HepG2 (cell line): Measurements from ENCODE around the gene SRP19. TPM values are rescaled to one million over a fixed set of nuclear protein-coding genes. Genes with fewer than 3 reads are reported as not detected.

Experiments used
- HOXA5 ChIP-seq: sonication (generic); formaldehyde crosslinking; IDR thresholded peaks from 2 replicates; pipeline ENCODE4 v1.4.0; 2020; ENCODE audit warnings: missing genetic modification reagents
- JUN ChIP-seq: sonication (generic); formaldehyde crosslinking; IDR thresholded peaks from 2 replicates; pipeline ENCODE4 v1.4.0; 2020; ENCODE audit warnings: mild to moderate bottlenecking, missing genetic modification reagents
- KMT2B ChIP-seq: IDR thresholded peaks from 2 replicates; pipeline ENCODE4 v1.6.1; 2016; ENCODE audit warnings: missing genetic modification reagents, missing compliant biosample characterization
- MED8 ChIP-seq: sonication (generic); formaldehyde crosslinking; IDR thresholded peaks from 2 replicates; pipeline ENCODE4 v1.8.1; 2023; ENCODE audit warnings: mild to moderate bottlenecking, missing genetic modification reagents; ENCODE audit not compliant: insufficient replicate concordance
- NFIB ChIP-seq: sonication (generic); formaldehyde crosslinking; IDR thresholded peaks from 2 replicates; pipeline ENCODE4 v1.9.0; 2021; ENCODE audit warnings: missing genetic modification reagents, mild to moderate bottlenecking, borderline replicate concordance
- PAX8 ChIP-seq: sonication (generic); formaldehyde crosslinking; IDR thresholded peaks from 2 replicates; pipeline ENCODE4 v1.8.0; 2022; ENCODE audit warnings: mild to moderate bottlenecking, missing genetic modification reagents, borderline replicate concordance
- POLR2G ChIP-seq: fragments of 200-400 bp; formaldehyde crosslinking; IDR thresholded peaks from 2 replicates; pipeline ENCODE4 v1.6.1; 2018; ENCODE audit warnings: mild to moderate bottlenecking, low read depth, low read length, moderate library complexity
- RFX5 ChIP-seq: IDR thresholded peaks from 2 replicates; pipeline ENCODE4 v1.6.1; 2011; ENCODE audit warnings: low read depth, low read length, improper control_type of control experiment
- TGIF2 ChIP-seq: IDR thresholded peaks from 2 replicates; pipeline ENCODE4 v1.6.1; 2016; ENCODE audit warnings: control low read depth, missing compliant biosample characterization
- ZNF558 ChIP-seq: sonication (generic); formaldehyde crosslinking; IDR thresholded peaks from 2 replicates; pipeline ENCODE4 v1.9.0; 2022; ENCODE audit warnings: mild to moderate bottlenecking, missing genetic modification reagents, borderline replicate concordance
- ZNF652 ChIP-seq: IDR thresholded peaks from 2 replicates; pipeline ENCODE4 v1.6.1; 2016; ENCODE audit warnings: low read depth, borderline replicate concordance
- ZNF724P ChIP-seq: sonication (generic); formaldehyde crosslinking; IDR thresholded peaks from 2 replicates; pipeline ENCODE4 v1.8.0; 2022; ENCODE audit warnings: missing genetic modification reagents, borderline replicate concordance
- polyA plus RNA-seq, 8 experiments: library from polyadenylated mRNA; depleted of rRNA in 3 of 8; stranded (reverse) in 7 of 8; unstranded in 1 of 8; fragments of >200 nt; fragmentation: Illumina TruSeq in 4 of 8; extraction: Trizol in 4 of 8; gene quantifications; 2 replicates each; pipeline versions ENCODE4 v1.2.1 to v1.2.3, GENCODE V29; 2011 to 2016; ENCODE audit warnings: low read depth in 4 of 8, missing spikeins in 1 of 8, mixed read lengths in 1 of 8; ENCODE audit not compliant: insufficient read depth in 1 of 8
- total RNA-seq, 5 experiments: library from RNA; depleted of rRNA; stranded (reverse); fragments of >200 nt; fragmentation: Illumina TruSeq; extraction: Trizol; gene quantifications; 2 replicates each; pipeline ENCODE4 v1.2.3, GENCODE V29; 2016; ENCODE audit warnings: low read depth in 1 of 5
- TF ChIP-seq, protein P1 (sequence below): sonication (generic); formaldehyde crosslinking; IDR thresholded peaks from 2 replicates; pipeline ENCODE4 v1.5.1; 2020; ENCODE audit warnings: missing genetic modification reagents, mild to moderate bottlenecking, borderline replicate concordance
- TF ChIP-seq, protein P2 (sequence below): sonication (generic); formaldehyde crosslinking; IDR thresholded peaks from 2 replicates; pipeline ENCODE4 v1.4.0; 2020; ENCODE audit warnings: missing genetic modification reagents, mild to moderate bottlenecking, borderline replicate concordance
- TF ChIP-seq, protein P3 (sequence below): sonication (generic); formaldehyde crosslinking; IDR thresholded peaks from 2 replicates; pipeline ENCODE4 v1.8.0; 2022; ENCODE audit warnings: missing genetic modification reagents, mild to moderate bottlenecking, moderate library complexity, borderline replicate concordance
- TF ChIP-seq, protein P4 (sequence below): sonication (generic); formaldehyde crosslinking; IDR thresholded peaks from 2 replicates; pipeline ENCODE4 v1.4.0; 2020; ENCODE audit warnings: missing genetic modification reagents, borderline replicate concordance

The SRP19 gene
- total and polyA plus RNA-seq, 2 of the 13 experiments (the other 11 are each of a cell fraction or from before 2014, with no cell fraction given) = 46.9 to 143 TPM

DNA sequence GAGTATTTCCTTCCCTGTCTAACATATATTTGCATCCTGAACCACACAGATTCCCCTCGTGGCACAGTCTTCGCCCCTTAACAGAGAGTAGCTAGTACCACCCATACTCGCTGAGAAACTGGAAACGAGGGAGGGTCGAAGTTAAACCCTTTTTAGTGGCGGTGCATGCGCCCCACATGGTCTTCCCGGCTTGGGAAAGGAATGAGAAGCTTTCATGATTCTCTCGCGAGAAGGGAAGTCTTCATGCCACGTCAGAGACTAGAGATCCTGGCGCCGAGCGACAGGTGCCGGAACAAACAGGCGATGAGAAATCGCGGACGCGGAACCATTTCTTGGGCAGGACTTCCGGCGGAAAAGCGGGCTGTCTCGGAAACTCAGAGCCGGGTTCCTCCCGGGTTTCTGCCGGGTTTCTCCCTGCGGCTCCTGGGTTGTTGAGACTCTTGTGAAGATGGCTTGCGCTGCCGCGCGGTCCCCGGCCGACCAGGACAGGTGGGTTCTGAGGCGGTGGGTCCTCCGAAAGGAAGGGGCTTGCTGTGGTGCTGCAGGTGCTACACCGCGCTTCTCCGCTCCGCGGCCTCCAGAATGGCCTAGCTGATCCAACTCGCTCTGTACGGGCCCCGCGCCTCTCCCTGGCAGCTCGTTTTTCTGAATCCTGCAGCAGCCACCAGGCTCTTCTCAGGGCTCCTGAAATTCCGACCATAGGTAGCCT lies at the start of gene SRP19 (continued):
- TF ChIP-seq, protein P1, sequence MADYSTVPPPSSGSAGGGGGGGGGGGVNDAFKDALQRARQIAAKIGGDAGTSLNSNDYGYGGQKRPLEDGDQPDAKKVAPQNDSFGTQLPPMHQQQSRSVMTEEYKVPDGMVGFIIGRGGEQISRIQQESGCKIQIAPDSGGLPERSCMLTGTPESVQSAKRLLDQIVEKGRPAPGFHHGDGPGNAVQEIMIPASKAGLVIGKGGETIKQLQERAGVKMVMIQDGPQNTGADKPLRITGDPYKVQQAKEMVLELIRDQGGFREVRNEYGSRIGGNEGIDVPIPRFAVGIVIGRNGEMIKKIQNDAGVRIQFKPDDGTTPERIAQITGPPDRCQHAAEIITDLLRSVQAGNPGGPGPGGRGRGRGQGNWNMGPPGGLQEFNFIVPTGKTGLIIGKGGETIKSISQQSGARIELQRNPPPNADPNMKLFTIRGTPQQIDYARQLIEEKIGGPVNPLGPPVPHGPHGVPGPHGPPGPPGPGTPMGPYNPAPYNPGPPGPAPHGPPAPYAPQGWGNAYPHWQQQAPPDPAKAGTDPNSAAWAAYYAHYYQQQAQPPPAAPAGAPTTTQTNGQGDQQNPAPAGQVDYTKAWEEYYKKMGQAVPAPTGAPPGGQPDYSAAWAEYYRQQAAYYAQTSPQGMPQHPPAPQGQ (CRISPR knock-in tag) = no peak
- TF ChIP-seq JUN (peak; percentile 84), MED8 (CRISPR knock-in tag) (no peak), HOXA5 (CRISPR knock-in tag) (peak; percentile 2; the same call in 1 of the 2 replicates), POLR2G (peak; percentile 91), KMT2B (CRISPR knock-in tag) (peak; percentile 94), NFIB (CRISPR knock-in tag) (peak; percentile 98), RFX5 (no peak), ZNF558 (peak; percentile 57; the same call in 1 of the 2 replicates), ZNF652 (CRISPR knock-in tag) (0 out of 2 replicates have a peak, but pooled peaks have one; percentile 35), PAX8 (CRISPR knock-in tag) (no peak), ZNF724P (CRISPR knock-in tag) (peak; percentile 93; the same call in 1 of the 2 replicates), TGIF2 (CRISPR knock-in tag) (peak; percentile 93; the same call in 1 of the 2 replicates)
- TF ChIP-seq, protein P2, sequence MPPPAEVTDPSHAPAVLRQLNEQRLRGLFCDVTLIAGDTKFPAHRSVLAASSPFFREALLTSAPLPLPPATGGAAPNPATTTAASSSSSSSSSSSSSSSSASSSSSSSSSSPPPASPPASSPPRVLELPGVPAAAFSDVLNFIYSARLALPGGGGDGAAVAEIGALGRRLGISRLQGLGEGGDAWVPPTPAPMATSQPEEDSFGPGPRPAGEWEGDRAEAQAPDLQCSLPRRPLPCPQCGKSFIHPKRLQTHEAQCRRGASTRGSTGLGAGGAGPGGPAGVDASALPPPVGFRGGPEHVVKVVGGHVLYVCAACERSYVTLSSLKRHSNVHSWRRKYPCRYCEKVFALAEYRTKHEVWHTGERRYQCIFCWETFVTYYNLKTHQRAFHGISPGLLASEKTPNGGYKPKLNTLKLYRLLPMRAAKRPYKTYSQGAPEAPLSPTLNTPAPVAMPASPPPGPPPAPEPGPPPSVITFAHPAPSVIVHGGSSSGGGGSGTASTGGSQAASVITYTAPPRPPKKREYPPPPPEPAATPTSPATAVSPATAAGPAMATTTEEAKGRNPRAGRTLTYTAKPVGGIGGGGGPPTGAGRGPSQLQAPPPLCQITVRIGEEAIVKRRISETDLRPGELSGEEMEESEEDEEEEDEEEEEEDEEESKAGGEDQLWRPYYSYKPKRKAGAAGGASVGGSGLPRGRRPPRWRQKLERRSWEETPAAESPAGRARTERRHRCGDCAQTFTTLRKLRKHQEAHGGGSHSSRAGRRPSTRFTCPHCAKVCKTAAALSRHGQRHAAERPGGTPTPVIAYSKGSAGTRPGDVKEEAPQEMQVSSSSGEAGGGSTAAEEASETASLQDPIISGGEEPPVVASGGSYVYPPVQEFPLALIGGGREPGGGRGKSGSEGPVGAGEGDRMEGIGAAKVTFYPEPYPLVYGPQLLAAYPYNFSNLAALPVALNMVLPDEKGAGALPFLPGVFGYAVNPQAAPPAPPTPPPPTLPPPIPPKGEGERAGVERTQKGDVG (CRISPR knock-in tag) = peak; percentile 61; the same call in 1 of the 2 replicates
- TF ChIP-seq, protein P3, sequence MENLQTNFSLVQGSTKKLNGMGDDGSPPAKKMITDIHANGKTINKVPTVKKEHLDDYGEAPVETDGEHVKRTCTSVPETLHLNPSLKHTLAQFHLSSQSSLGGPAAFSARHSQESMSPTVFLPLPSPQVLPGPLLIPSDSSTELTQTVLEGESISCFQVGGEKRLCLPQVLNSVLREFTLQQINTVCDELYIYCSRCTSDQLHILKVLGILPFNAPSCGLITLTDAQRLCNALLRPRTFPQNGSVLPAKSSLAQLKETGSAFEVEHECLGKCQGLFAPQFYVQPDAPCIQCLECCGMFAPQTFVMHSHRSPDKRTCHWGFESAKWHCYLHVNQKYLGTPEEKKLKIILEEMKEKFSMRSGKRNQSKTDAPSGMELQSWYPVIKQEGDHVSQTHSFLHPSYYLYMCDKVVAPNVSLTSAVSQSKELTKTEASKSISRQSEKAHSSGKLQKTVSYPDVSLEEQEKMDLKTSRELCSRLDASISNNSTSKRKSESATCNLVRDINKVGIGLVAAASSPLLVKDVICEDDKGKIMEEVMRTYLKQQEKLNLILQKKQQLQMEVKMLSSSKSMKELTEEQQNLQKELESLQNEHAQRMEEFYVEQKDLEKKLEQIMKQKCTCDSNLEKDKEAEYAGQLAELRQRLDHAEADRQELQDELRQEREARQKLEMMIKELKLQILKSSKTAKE (CRISPR knock-in tag) = no peak
- TF ChIP-seq, protein P4, sequence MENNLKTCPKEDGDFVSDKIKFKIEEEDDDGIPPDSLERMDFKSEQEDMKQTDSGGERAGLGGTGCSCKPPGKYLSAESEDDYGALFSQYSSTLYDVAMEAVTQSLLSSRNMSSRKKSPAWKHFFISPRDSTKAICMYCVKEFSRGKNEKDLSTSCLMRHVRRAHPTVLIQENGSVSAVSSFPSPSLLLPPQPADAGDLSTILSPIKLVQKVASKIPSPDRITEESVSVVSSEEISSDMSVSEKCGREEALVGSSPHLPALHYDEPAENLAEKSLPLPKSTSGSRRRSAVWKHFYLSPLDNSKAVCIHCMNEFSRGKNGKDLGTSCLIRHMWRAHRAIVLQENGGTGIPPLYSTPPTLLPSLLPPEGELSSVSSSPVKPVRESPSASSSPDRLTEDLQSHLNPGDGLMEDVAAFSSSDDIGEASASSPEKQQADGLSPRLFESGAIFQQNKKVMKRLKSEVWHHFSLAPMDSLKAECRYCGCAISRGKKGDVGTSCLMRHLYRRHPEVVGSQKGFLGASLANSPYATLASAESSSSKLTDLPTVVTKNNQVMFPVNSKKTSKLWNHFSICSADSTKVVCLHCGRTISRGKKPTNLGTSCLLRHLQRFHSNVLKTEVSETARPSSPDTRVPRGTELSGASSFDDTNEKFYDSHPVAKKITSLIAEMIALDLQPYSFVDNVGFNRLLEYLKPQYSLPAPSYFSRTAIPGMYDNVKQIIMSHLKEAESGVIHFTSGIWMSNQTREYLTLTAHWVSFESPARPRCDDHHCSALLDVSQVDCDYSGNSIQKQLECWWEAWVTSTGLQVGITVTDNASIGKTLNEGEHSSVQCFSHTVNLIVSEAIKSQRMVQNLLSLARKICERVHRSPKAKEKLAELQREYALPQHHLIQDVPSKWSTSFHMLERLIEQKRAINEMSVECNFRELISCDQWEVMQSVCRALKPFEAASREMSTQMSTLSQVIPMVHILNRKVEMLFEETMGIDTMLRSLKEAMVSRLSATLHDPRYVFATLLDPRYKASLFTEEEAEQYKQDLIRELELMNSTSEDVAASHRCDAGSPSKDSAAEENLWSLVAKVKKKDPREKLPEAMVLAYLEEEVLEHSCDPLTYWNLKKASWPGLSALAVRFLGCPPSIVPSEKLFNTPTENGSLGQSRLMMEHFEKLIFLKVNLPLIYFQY (CRISPR knock-in tag) = 0 out of 2 replicates have a peak, but pooled peaks have one; percentile 16
